A673 (cell line): ENCODE measurements around the gene HOXB8. TPM values are rescaled to one million over a fixed set of nuclear protein-coding genes. Genes with fewer than 3 reads are reported as not detected.
A peak's percentile ranks its signal among the peaks of the same experiment; 100 is the strongest.

Source experiments
- Bru-seq: library from RNA; stranded (reverse); fragments of 400-500 nt; gene quantifications from one replicate; lab custom pipeline; 2021; lab: Mats Ljungman, UMichigan
- BruChase-seq, 2 experiments: library from RNA; stranded (reverse); fragments of 400-500 nt; gene quantifications; one replicate each; lab custom pipeline; 2021; lab: Mats Ljungman, UMichigan
- BruUV-seq: library from RNA; stranded (reverse); fragments of 400-500 nt; replicated peaks from 2 replicates; lab custom pipeline; 2021; lab: Mats Ljungman, UMichigan
- CTCF ChIA-PET: fragments of 300-600 bp; sonication (Branson Sonifier 250); formaldehyde crosslinking; loops from one replicate; lab custom pipeline; 2022; ENCODE audit warnings: antibody characterized with exemption; lab: Charles Lee
- POLR2A ChIA-PET: fragments of 300-600 bp; sonication (Branson Sonifier 250); formaldehyde crosslinking; loops from one replicate; lab custom pipeline; 2022; ENCODE audit warnings: antibody characterized with exemption; ENCODE audit not compliant: low non-redundant PET; lab: Charles Lee
- DNase-seq: peaks from one replicate; pipeline ENCODE4 v3.0.0-alpha.2; 2015; ENCODE audit warnings: low spot score
- H3K27ac ChIP-seq: fragments of 200-600 bp; sonication (generic); 2 replicates; pipeline ENCODE4 v1.5.1; 2016; ENCODE audit warnings: mixed run types, low read depth, mild to moderate bottlenecking, mixed read lengths, antibody characterized with exemption, low read length; ENCODE audit not compliant: poor library complexity, severe bottlenecking
- H3K27me3 ChIP-seq: fragments of 200-600 bp; sonication (generic); replicated peaks from 2 replicates; pipeline ENCODE4 v1.6.1; 2017; ENCODE audit warnings: mixed run types, low read depth, mild to moderate bottlenecking, mixed read lengths, antibody characterized with exemption, low read length; ENCODE audit not compliant: insufficient read depth, poor library complexity
- H3K36me3 ChIP-seq: fragments of 200-600 bp; sonication (generic); 2 replicates; pipeline ENCODE4 v1.6.1; 2016; ENCODE audit warnings: mixed run types, mild to moderate bottlenecking, mixed read lengths, antibody characterized with exemption, low read length; ENCODE audit not compliant: insufficient read depth, poor library complexity, severe bottlenecking
- H3K4me1 ChIP-seq: fragments of 200-600 bp; sonication (generic); 2 replicates; pipeline ENCODE4 v1.6.1; 2017; ENCODE audit warnings: mixed run types, mild to moderate bottlenecking, mixed read lengths, antibody characterized with exemption, low read length; ENCODE audit not compliant: insufficient read depth, poor library complexity, severe bottlenecking
- H3K4me3 ChIP-seq: fragments of 200-600 bp; sonication (generic); 2 replicates; pipeline ENCODE4 v1.5.1; 2016; ENCODE audit warnings: low read depth, mixed run types, mild to moderate bottlenecking, mixed read lengths, low read length; ENCODE audit not compliant: poor library complexity, severe bottlenecking
- H3K9me3 ChIP-seq: fragments of 200-600 bp; sonication (generic); 2 replicates; pipeline ENCODE4 v1.6.1; 2016; ENCODE audit warnings: mixed run types, low read depth, mild to moderate bottlenecking, mixed read lengths, antibody characterized with exemption, low read length; ENCODE audit not compliant: poor library complexity, severe bottlenecking
- EZH2 ChIP-seq: fragments of 200-600 bp; sonication (generic); IDR thresholded peaks from 2 replicates; pipeline ENCODE4 v1.6.1; 2017; ENCODE audit warnings: borderline replicate concordance, low read depth, mild to moderate bottlenecking, mixed read lengths, antibody characterized with exemption, low read length; ENCODE audit not compliant: poor library complexity, severe bottlenecking
- intact Hi-C: fragments of 100-400 bp; cut with micrococcal nuclease; formaldehyde crosslinking; loops from one replicate; pipeline ENCODE4 v1.10.0; 2022; ENCODE audit not compliant: unreplicated experiment
- long read RNA-seq: library from polyadenylated mRNA; stranded (forward); transcript quantifications from one replicate; pipeline ENCODE4 v2.0.0, GENCODE V29; 2022
- total RNA-seq: library from RNA; stranded (reverse); gene quantifications from 2 replicates; pipeline ENCODE4 v1.2.3, GENCODE V29; 2021
- TF ChIP-seq, protein P1 (sequence below): fragments of 300-800, 200-600 bp; sonication (generic); conservative IDR thresholded peaks from 2 replicates; pipeline ENCODE4 v1.5.1; 2017; ENCODE audit warnings: low read depth, mild to moderate bottlenecking, antibody characterized with exemption, low read length, moderate library complexity, mixed read lengths

Gene HOXB8
- 13.1 and 16.3 TPM in 2 replicates for total RNA-seq
- percentile 55 among the genes with signal in this experiment for Bru-seq, nascent RNA
- percentile 74 among the genes with signal in this experiment for BruChase-seq, experiment 1, labeled RNA remaining after a 2-hour chase
- BruChase-seq, experiment 2, labeled RNA remaining after a 6-hour chase = percentile 71 among the genes with signal in this experiment
- long read RNA-seq, partial matches to known transcripts = 0 of 2 reads
- long read RNA-seq, other reads (novel, unspliced or antisense) = 2 of 2 reads

DNA sequence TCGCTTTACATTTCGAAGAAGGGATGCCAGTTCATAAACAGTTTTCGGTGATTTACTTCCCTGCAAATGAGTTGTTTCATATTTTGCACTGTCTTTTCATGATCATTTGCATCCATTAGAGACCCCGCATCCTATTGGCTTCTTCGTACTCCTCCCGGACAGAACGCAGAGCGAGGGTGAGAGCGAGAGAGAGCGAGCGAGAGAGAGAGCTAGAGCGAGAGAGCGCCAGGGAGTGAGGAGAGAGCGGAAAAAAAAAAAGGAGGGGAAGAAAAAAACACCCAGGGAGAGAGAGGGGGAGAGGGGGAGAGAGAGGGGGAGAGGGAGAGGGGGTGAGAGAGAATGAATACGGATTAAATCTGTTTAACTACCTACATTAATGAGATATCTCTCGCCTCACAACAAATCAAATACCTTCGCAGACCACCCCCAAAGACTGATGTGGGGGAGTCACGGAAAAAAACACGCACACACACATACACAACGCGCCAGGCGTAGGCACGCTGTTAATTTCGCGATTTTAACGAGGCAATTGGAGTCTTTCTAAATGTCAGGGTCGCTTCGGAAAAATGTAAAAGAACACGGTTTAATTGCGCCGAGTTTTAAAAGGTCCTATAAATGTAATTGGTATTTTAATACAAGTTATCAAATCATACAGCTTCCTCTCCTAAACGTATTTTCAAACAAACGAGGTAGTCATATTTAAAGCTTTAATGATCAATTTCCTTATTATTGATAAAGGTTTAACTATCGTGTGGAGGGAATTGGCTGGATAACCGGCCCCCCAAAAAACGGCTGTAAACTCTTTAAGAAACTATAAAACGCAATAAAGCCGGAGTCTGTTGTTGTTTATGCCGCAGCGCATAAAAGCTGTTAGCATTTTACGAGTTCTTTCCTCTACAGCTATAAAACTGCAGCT is at the start of gene HOXB8:
HOXB8 (minus strand) TSS at position 246 of the 916 bp plus-strand sequence. CDS start 588 bp downstream, outside the sequence.
- ChIA-PET POLR2A (interaction anchor here (0.5 to 0.6 kb wide), 5 partner anchors 16 to 561 kb away, joined by 3 to 16 read pairs (median 6); no protein-coding TSS in a partner anchor), CTCF (interaction anchor here (0.6 to 1.5 kb wide), 8 partner anchors 10 to 518 kb away, joined by 3 to 10 read pairs (median 4); partner anchors contain the start of gene HOXB9)
- intact Hi-C loops = loop anchor here (5.0 kb wide), 3 partner anchors 278 to 463 kb away; no protein-coding TSS in a partner anchor
- H3K4me1 ChIP-seq = peaks cover 22% of the 10 kb centered on the region
- no peaks in the 10 kb centered on the region for H3K27me3 ChIP-seq
- DNase-seq = peak; percentile 86
- peak within 1 kb of the TSS; percentile 87 for H3K4me3 ChIP-seq
- peak within 1 kb of the TSS; percentile 96 for H3K27ac ChIP-seq
- H3K9me3 ChIP-seq = no peaks in the 10 kb centered on the region
- TF ChIP-seq, protein P1, sequence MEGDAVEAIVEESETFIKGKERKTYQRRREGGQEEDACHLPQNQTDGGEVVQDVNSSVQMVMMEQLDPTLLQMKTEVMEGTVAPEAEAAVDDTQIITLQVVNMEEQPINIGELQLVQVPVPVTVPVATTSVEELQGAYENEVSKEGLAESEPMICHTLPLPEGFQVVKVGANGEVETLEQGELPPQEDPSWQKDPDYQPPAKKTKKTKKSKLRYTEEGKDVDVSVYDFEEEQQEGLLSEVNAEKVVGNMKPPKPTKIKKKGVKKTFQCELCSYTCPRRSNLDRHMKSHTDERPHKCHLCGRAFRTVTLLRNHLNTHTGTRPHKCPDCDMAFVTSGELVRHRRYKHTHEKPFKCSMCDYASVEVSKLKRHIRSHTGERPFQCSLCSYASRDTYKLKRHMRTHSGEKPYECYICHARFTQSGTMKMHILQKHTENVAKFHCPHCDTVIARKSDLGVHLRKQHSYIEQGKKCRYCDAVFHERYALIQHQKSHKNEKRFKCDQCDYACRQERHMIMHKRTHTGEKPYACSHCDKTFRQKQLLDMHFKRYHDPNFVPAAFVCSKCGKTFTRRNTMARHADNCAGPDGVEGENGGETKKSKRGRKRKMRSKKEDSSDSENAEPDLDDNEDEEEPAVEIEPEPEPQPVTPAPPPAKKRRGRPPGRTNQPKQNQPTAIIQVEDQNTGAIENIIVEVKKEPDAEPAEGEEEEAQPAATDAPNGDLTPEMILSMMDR = no peak
- TF ChIP-seq EZH2 = no peak
- H3K36me3 ChIP-seq = no peaks in the 10 kb centered on the region
- no TSS peak for BruUV-seq

DNA sequence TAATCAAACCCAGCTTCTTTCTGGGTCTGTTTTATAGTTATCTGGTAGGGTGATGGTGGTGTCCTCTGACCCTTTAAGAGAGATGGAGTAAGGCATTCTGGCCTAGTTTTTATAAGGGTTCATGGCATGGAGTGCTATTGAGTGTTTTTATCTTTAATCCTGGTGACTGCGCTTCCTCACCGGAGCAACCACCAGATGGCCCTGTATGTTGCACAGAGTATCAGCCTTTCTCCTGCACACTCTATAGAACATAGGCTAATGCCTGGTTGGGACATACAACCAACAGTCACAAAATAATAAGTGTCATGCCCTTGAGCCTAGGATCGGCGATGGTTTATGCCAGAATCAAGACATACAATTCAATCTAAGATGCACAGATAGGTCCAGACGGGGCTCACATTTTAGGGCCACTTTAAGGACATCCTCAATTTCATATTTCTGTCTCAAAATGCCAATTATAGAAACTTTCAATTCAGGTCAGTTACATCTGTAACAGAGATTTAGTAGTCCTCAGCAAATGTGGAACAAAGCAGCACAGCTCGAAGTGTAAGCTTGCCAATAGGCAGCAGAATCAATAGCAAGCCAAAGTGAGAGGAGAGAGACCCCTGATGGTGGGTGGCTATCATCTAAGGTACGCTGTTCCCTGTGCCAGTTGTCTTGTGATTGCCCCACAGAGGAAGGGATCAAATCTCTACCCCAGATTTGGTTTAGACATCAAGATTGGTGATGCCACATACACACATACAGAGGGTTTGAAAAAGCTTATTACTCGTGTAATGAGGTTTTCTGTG is 48.2 kb upstream of the HOXB8 start:
- DNase-seq = peak; percentile 44
- H3K27me3 ChIP-seq = no peaks in the 10 kb centered on the region
- ChIA-PET POLR2A (interaction anchor here (0.7 kb wide), 1 partner anchor 229 kb away, joined by 7 read pairs; the partner anchor contains the start of gene ATP5MC1), CTCF (interaction anchor here (0.6 to 2.2 kb wide), 3 partner anchors 27 to 216 kb away, joined by 3 to 10 read pairs (median 4); no protein-coding TSS in a partner anchor)
- no peak overlapping the region for H3K27ac ChIP-seq
- no peaks in the 10 kb centered on the region for H3K9me3 ChIP-seq
- H3K4me3 ChIP-seq = no peak overlapping the region
- H3K36me3 ChIP-seq = no peaks in the 10 kb centered on the region
- no peaks in the 10 kb centered on the region for H3K4me1 ChIP-seq
- intact Hi-C loops = no loop called here
- BruUV-seq = no TSS peak
- TF ChIP-seq EZH2 = no peak
- TF ChIP-seq, protein P1 = peak; percentile 60
